ENCODE measurements around the gene NAIF1.
"Not testable (repeated sequence)": the region's sequence is repeated elsewhere in the genome, so short reads cannot be mapped to it uniquely, and the experiment has no call there.

Gene NAIF1

DNA sequence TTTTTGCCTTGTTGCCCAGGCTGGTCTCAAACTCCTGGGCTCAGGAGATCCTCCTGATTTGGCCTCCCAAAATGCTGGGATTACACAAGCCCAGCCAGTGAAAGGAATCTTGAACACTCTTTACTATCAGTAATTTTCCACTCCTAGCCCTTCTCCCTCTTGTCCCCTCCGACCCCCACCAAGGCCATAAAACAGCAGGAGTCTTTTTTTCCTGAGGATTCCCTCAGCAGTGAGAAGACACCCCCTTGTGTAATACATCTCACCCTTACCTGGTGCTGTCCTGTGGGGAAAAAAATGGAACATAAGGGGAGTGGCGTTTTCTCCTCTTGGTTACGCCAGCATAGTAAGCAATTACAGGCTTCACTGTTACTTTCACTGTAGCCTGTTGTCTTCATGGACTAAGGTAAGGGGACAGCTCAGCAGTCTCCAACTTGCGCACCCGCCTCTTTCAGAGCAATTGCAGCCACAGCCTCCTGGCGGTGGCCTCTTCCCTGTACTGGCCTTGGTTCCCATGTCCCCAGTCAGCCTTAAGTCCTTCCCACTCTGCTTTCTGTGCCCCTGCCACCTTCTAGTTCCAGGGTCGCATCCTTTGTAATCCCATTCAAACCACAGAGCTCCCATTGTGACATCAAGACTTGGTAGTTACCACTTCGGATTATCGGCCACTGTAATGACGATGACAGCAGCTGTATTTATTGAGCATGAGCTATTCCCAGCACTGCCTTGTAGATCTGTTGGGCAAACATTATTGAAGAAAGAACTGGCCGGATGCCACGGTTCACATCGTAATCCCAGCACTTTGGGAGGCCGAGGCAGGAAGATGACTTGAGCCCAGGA is 10.0 kb downstream of the NAIF1 start:
- peak; percentile 31 for DNase-seq

DNA sequence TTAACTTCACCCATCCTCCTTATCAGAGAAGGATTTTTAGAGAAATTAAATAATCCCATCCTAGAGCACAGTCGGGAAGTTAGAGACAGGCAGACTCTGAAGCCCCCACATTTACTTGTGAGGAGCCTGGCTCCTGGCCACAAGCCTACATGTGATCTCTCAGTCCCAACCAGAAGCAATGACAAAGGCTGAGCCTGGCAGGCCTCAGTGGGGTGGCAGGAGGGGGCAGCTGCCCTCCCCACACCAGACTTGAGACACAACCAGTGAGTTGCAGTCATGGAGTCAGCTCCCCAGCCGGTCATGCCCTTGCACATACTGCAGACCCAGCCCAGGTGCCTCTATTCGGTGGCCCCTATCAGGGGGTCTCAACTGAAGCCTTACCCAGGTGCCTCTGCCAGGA is 11.0 kb downstream of the NAIF1 start:
- DNase-seq, result no peak

DNA sequence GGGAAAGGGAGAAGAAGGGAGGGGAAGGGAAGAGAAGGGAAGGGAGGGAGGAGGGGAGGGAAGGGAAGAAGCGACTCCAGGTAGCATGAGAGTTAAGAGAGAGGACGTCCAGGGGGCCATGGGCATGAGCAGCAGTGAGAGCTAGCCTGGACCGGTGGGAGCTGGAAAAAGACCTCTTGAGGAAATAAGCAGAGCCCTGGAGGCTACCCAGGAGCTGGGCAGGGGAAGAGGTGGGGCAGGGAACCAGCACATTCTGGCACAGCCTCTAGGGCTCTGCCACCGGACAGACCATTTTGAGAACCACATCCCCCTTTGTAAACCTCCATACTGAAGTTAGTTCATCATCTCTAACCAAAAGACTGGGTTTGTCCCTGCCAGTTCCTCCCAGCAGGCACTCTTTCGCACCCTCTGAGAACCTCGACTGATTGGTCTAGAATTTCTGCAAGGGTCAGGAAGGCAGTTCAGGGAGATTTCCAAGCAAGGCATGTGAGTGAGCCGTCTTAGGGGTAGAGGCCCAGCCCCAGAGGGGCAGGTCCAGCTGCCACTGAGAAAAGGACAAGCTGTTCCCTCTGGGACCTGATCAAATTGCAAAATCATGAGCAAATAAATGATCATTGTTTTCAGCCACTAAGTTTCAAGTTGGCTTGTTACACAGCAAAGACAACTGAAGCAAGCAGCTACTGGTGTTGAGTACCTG is 11.6 kb downstream of the NAIF1 start:
- no peak for DNase-seq

DNA sequence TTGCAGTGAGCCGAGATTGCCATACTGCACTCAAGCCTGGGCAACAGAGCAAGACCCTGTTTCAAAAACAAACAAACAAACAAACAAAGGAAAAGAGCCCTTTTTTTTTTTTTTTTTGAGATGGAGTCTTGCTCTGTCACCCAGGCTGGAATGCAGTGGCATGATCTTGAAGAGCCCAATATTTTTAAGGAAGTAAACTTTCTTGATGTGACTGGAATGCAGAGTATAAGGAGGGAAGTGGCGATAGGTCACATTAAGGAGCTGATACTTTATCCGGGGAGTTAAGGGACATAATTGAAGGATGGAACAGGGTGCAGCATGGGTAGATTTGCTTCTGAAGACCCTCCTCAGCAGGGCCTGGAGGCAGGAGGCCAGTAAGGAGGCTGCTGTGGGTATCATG is 13.0 kb downstream of the NAIF1 start:
- DNase-seq, result no peak

DNA sequence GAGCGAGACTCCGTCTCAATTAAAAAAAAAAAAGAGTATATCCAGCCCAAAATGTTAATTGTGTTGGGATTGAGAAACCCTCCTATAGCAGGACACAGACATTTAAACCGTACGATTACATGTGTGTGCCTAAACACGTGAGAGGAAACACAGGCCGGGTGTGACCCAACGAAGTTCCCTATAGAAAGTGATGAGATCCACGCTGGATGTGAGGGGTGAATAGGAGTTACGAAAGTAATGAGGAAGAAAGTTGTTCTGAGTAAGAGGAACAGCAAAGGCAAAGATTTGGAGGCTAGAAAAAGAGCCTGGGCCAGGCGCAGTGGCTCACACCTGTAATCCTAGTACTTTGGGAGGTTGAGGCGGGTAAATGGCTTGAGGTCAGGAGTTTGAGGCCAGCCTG is 13.6 kb downstream of the NAIF1 start:
- DNase-seq, result no peak

DNA sequence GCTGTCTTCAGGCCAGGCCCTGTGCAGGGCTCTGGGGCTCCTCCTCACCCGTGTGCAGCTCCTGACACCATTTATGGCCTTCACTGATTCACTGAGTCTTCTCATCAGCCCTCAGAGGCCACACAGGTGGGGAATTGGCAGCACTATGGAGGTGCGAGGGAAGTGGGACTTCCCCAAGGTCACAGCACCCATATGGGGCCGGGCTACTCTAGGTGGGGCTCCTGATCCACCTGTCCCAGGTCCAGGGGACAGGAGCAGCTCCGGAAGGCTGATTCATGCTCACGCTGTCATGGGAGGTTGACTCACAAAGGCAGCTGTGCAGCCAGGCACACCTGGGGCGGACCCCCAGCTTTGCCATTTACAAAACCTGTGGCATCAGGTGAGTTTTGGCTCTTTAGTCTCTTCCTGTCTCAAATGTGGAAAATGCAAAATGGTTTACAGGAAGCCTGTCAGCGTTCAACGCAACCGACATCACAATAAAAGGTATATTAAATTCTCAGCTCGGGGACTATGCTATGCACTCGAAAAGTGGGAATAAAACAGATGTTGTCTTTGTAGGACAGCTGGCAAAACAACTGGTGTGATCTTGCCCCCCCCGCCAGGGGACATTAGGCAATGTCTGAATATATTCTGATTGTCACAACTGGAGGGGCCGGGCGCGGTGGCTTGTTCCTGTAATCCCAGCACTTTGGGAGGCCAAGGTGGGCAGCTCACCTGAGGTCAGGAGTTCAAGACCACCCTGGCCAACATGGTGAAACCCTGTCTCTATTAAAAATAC is 15.0 kb downstream of the NAIF1 start:
- DNase-seq, result no peak

DNA sequence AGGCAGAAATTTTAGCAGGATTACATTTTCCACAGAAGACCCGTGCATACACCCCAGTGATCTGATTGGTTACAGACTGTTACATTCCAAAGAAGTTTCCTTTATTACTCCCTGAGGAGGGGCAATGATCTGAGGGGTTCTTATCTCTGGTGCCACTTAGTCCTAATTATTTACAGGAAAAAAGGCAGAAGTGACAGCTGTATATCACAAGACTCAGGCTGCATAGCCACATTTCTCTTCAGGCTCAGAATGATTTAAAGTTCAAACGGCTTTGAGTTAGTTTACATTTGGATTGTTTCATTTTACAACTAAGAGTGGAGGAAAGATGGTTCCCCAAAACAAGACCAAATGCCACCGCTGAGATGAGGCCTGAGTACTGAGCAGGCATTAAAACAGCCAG is 17.3 kb downstream of the NAIF1 start:
- no peak for DNase-seq

DNA sequence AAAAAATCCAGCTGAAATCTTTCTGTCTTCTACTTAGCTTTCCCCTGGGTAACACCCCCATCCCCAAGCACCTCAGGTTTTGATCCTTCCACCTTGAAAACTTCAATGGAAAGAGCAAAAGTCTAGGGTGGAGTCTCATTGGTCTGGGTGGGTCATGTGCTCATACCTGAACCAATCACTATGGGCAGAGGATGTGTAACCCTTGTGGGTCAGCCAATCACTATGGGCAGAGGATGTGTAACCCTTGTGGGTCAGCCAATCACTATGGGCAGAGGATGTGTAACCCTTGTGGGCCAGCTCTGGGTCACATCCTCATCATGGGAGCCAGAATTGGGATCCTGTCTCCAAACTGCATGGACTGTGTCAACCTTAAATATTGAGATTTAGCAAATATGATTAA is 18.5 kb downstream of the NAIF1 start:
- DNase-seq, result no peak

DNA sequence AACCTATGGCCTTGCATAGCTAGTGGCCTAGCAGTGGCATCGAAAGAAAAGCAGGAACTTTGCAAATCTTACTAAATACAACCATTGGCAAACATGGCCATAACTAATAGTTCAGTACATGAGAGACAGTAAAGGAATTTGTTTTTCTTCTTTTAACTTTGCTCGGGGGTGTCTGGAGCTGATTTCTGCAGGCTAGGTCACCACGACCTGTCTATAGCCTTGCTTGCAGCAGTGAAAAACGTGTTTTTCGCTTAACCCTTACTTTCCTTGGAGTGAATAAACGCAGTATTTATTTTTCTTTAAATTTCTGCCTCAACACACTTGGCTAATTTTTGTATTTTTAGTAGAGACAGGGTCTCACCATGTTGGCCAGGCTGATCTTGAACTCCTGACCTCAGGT is 19.9 kb downstream of the NAIF1 start:
- no peak for DNase-seq

DNA sequence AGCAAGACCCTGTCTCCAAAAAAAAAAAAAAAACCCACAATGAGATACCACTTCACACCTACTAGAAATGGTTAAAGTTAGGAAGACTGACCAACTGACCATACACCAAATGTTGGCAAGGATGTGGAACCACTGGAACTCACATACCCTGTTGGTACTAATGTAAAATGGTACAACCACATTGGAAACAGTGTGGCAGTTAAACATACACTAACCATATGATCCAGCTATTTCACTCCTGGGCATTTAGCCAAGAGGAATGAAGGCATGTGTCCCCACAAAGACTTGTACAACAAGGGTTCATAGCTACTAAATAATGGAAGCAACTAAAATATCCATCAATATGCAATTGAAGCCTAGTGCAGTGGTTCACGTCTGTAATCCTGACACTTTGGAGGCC is 21.3 kb downstream of the NAIF1 start:
- DNase-seq, result no peak

DNA sequence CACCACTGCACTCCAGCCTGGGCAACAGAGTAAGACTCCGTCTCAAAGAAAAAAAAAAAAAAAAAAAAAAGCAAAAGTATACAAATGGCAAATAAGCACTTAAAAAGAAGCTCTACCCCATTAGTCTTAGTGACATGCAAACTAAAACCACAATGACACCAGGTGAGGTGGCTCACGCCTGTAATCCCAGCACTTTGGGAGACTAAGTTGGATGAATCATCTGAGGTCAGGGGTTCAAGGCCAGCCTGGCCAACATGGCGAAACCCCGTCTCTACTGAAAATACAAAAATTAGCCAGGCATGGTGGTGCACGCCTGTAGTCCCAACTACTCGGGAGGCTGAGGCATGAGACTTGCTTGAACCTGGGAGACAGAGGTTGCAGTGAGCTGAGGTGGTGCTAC is 21.7 kb downstream of the NAIF1 start:
- not testable (repeated sequence) for DNase-seq

DNA sequence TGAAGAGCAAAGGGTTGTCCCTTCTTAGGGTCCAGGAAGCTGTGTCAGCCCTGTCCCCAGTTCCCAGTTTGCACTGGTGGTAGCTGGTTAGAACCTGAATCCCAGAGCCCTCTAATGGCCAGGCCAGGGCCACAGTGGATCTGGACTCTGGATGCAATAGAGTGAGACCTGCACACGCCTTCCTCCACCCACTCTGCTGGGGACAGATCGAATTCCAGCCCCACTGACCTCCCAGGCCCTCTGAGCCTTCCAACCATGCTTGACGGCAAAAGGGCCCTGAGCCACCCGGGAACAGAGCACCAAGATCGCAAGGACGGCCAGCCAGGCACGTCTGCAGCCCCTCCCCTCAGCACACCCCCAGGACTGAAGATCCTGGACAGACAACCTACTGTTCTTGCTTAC is 23.7 kb downstream of the NAIF1 start:
- DNase-seq, result no peak

DNA sequence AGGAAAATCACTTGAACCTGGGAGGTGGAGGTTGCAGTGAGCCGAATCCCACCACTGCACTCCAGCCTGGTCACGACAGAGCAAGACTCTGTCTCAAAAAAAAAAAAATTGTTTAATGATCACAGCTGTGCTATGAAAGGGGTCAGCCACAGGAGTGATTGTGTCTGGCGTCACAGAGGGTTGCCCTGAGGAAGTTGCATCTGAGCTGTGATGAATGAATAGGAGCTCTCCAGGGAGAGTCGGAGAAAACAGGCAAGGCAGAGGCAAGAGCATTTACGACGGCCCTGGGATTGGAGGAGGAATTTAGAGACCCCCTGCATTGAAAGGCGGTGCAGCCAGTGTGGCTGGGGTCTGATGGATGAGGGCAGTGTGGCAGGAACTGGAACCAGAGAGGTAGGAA is 25.1 kb downstream of the NAIF1 start:
- DNase-seq, result no peak

DNA sequence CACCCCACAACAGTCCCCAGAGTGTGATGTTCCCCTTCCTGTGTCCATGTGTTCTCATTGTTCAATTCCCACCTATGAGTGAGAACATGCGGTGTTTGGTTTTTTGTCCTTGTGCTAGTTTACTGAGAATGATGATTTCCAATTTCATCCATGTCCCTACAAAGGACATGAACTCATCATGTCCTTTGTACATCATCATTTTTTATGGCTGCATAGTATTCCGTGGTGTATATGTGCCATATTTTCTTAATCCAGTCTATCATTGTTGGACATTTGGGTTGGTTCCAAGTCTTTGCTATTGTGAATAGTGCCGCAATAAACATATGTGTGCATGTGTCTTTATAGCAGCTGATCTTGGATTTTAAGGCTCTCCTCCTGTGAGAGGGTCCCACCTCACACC is 26.3 kb downstream of the NAIF1 start:
- not testable (repeated sequence) for DNase-seq

DNA sequence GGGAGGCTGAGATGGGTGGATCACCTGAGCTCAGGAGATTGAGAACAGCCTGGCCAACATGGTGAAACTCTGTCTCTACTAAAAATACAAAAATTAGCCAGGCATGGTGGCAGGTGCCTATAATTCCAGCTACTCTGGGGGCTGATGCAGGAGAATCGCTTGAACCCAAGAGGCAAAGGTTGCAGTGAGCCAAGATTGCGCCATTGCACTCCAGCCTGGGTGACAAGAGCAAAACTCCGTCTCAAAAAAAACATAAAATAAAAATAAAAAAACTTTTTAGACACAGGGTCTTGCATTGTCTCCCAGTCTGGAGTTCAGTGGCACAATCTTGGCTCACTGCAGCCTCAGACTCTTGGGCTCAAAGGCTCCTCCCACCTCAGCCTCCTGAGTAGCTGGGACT is 30.6 kb downstream of the NAIF1 start:
- DNase-seq, result not testable (repeated sequence)

DNA sequence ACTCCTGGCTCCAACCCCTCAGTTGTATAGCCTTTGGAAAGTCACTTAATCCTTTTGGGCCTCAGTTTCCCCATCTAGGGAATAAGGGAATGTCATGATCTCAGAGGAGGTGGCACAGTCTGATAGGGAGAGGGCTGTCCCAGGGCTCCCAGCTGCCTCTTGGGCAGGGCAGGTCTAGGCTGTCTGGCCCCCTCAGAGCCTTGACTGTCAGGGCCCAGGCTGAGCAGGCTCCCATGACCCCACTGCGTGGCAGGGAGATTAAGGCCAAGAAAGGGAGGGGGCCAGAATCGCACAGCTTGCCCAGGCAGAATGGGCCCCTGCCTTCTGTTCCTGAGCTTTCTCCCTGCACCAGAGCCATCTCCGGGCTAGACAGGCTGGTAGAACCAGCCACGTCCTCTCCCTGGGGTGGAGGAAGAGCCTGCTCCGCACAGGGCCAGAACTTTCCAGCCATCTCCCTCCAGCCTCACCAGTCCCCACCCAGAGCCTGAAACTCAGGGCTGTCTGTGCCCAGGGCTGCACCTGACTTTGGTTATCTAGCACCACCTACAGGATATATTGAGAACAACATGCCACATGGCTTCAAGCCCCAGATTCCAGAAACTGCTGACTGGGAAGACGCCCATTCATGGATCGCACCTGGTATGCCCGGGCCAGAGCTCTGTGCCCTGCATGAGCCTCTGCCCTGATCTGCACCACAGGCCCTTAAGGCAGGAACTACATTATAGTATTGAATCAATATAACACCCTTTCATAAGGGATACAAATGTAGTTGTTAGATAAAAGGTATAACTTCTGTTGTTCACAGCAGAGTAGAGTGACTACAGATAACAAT is 32.1 kb downstream of the NAIF1 start:
- DNase-seq, result peak; percentile 67

DNA sequence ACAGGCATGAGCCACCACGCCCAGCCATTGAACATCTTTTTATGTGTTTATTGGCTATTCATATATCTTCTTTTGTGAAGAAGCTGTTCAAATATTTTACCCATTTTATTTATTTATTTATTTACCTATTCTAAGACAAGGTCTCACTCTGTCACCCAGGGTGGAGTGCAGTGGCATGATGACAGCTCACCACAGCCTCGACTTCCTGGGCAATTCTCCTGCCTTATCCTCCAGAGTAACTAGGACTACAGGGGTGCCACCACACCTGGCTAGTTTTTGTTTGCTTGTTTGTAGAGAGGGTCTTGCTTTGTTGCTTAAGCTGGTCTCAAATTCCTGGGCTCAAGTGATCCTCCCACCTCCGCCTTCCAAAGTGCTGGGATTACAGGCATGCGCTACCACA is 33.5 kb downstream of the NAIF1 start:
- DNase-seq, result no peak

DNA sequence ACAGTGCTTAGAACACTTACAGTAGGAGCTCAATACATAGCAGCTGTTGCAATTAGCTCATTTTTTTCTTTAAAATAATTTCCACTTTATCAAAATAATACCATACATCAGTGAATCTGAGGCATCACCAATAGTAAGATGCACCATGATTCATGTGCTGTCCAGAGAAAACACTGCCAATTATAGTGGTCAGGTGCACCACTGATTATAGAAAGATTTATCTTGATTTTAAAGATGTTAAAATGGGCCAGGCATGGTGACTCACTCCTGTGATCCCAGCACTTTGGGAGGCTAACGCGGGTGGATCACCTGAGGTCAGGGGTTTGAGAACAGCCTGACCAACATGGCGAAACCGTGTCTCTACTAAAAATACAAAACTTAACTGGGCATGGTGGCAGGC is 39.4 kb downstream of the NAIF1 start:
- no peak for DNase-seq

DNA sequence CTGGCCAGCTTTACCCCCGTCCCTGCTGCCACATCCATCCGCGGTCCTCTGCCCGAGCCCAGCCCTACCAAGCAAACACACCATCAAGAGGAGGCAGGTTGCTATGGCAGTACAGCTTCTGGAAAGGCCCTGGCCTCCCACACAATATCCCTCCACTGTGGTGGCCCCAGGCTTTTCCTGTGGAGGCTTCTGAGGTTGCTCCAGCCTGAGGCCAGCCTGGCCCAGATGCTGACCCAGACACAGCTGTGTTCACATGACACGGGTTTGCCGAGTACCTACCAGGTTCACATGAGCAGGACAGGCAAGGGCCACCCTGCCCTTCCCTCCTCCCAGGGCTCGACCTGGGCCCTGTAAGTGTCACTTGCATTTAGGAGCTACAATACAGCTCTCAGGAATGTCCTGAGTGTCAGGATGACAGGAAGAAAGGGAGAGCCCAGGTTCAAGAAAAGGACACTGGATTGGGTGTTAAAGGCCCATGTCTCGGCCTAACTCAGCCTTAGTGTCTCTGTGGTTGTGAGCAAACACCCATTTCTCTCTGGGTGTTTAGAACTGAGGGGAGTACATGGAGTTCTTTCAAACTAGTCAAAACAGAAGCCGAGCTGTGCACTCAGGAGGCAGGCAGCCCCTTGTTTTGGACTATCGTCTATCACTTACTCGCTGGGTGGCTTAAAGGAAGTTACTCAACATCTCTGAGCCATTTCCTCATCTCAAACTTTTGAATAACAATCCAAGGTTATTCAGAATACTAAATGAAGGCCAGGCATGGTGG is 40.2 kb downstream of the NAIF1 start:
- DNase-seq, result no peak

DNA sequence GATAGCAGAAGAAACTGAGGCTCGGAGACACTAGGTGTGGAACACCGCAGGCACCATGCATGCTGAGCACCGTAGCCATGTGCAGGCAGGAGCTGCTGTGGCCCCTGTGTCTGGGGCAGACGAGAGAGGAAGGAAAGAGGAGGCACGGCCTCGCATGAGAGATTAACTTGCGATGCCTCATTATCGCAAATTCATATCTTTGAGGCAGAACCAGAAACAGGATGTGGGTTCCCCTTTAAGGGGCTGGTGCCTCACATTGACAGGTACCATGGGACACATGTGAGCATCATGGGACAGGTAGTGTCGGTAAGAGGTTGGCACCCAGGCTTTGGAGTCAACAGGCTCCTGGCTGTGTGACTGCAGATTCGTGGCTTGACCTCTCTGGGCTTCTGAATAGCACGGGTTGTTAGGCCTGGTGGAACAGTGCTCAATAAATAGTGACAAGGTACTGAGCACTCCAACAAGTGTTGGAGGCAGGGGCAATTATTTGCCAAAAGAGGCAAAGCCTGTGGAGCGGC is 40.8 kb downstream of the NAIF1 start:
- no peak for DNase-seq

DNA sequence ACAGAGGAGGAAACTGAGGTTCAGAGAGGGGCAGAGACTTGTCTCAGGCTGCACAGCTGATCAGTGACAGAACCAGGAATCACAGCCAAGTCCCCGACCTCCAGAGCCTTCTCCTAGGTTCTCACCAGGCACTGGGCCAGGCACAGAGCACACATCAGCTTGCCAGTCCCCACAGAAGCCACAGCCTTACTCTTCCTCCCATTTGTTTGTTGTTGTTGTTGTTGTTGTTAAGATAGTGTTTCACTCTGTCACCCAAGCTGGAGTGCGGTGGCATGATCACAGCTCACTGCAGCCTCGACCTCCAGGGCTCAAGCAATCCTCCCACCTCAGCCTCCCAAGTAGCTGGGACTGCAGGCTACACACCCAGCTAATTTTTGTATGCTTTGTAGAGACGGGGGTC is 41.4 kb downstream of the NAIF1 start:
- no peak for DNase-seq

DNA sequence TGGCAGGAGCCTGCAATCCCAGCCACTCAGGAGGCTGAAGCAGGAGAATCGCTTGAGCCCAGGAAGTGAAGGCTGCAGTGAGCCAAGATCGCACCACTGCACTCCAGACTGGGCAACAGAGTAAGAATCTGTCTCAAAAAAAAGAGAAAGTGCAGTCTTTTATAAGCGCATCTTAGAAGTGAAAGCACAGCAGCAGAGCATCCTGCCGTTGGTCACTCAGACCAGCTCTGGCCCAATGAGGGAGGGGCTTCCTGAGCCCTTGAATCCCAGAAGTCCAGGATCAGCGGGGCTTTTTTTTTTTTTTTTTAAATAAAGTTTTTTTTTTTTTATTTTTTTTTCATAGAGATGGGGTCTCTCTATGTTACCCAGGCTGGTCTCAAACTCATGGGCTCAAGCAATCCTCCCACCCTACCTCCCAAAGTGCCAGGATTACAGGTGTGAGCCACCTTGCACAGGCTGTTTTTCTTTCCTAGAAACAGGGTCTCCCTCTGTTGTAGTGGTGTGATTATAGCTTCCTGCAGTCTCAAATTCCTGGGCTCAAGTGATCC is 42.3 kb downstream of the NAIF1 start:
- no peak for DNase-seq
